ENCODE measurements around the gene ESPN.
A peak's percentile ranks its signal among the peaks of the same experiment; 100 is the strongest.

Gene ESPN

DNA sequence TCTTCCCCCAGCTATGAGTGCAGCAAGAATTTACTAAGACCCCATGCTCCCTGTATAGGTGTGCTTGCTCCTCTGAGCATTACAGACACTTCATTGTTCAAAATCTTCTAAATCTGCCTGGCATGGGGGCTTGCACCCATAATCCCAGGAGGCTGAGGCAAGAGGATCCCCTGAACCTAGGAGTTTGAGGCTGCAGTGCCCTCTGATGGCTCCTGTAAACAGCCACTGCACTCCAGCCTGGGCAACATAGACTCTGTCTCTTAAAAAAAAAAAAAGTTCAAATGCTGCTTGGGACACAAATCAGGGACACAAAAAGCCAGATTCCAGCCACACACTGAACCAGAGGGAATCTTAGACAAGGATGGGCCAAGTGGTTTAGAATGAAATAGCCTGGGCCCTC lies 27.6 kb upstream of the ESPN start:
- no peak overlapping the region for H3K27ac ChIP-seq
- TF ChIP-seq ZFX (IDR thresholded peaks at IDR 0.05; ENCODE audit: borderline replicate concordance) = no peak
- TF ChIP-seq, protein P1, sequence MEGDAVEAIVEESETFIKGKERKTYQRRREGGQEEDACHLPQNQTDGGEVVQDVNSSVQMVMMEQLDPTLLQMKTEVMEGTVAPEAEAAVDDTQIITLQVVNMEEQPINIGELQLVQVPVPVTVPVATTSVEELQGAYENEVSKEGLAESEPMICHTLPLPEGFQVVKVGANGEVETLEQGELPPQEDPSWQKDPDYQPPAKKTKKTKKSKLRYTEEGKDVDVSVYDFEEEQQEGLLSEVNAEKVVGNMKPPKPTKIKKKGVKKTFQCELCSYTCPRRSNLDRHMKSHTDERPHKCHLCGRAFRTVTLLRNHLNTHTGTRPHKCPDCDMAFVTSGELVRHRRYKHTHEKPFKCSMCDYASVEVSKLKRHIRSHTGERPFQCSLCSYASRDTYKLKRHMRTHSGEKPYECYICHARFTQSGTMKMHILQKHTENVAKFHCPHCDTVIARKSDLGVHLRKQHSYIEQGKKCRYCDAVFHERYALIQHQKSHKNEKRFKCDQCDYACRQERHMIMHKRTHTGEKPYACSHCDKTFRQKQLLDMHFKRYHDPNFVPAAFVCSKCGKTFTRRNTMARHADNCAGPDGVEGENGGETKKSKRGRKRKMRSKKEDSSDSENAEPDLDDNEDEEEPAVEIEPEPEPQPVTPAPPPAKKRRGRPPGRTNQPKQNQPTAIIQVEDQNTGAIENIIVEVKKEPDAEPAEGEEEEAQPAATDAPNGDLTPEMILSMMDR (IDR thresholded peaks at IDR 0.05) = peak; percentile 14; the same call in 1 of the 2 replicates

DNA sequence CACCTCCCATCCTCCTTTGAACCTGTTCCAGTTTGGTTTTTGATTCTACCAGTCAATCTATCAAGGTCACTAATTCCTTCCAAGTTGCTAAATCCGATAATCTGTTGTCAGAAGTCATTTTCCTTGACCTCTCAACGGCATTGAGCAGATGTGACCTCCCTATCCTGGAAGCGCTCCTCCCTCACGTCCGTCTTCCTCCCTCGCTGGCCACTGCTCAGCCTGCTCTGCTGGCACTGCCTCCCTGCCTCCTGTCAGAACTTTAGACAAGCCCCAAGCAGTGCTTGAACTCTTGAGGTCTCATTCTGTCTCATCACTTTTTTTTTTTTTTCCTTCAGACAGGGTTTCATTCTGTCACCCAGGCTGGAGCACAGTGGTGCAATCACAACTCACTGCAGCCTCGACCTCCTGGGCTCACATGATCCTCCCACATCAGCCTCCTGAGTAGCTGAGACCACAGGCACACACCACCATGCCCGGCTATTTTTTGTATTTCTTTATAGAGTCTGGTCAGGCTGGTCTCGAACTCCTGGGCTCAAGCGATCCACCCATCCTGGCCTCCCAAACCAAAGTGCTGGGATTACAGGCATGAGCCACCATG lies 26.6 kb upstream of the ESPN start:
- TF ChIP-seq, protein P1 (IDR thresholded peaks at IDR 0.05) = no peak
- TF ChIP-seq ZFX (IDR thresholded peaks at IDR 0.05; ENCODE audit: borderline replicate concordance) = no peak
- H3K27ac ChIP-seq = no peak overlapping the region

DNA sequence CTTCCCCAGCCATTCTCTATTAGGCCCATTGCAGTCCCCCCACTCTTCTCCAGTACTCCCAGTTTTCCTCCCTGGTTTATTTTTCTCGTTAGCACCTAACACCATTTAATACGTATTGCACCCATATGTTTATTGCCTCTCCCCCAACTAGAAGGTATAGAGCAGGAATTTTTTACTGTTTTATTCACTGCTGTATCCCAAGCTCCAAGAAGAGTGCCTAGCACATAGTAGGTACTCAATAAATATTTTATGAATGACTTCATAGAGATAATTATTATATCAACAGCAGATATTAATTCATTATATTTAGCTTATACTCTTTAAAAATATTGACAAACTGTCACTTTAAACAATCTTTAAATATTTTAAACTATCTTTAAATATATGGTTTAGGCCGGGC lies 25.3 kb upstream of the ESPN start:
- no peak for TF ChIP-seq ZFX (IDR thresholded peaks at IDR 0.05; ENCODE audit: borderline replicate concordance)
- TF ChIP-seq, protein P1 (IDR thresholded peaks at IDR 0.05) = no peak

DNA sequence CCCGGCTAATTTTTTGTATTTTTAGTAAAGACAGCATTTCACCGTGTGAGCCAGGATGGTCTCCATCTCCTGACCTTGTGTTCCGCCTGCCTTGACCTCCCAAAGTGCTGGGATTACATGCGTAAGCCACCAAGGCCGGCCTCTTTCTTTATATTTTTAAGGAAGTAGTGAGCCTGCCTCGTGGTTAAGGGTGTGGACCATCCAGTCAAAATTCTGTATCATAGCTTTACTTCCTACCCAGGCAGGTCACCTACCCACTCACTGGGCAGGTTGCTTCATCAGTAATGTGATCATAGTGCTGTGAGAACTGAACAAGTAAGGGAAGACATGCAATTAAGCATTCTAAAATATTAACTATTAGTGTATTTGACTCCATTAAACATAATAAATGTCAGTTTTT lies 22.9 kb upstream of the ESPN start:
- no peak overlapping the region for H3K27ac ChIP-seq
- TF ChIP-seq, protein P1 (IDR thresholded peaks at IDR 0.05) = no peak
- no peak for TF ChIP-seq ZFX (IDR thresholded peaks at IDR 0.05; ENCODE audit: borderline replicate concordance)

More for the DNA sequence above, 25.3 kb upstream of the ESPN start:
- no peak overlapping the region for H3K27ac ChIP-seq

DNA sequence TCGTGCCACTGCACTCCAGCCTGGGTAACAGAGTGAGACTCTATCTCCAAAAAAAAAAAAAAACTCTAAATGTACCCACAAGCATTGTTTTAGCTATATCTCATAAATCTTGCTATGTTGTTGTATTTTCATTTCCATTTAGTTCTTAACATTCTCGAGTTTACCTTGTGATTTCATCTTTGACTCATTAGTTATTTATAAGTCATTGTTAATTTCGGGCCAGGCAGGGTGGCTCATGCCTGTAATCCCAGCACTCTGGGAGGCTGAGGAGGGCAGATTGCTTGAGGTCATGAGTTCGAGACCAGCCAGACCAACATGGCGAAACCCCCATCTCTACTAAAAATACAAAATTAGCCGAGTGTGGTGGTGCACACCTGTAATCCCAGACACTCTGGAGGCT lies 16.6 kb upstream of the ESPN start:
- TF ChIP-seq, protein P1 (IDR thresholded peaks at IDR 0.05) = no peak
- no peak overlapping the region for H3K27ac ChIP-seq

DNA sequence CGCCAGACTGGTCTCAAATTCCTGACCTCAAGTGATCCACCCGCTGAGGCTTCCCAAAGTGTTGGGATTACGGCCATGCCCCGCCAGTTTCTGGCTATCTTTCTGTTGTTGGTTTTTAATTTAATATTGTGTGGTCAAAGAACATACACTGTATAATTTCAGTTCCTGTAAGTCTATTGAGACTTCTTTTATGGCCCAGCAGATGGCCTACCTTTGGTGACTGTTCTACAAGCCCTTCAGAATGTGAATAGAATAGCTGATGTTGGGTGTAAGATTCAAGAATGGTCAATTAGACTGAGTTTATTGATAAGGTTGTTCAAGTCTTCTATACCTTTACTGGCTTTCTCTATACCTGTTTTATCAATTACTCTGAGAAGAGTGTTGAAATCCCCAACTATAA lies 15.5 kb upstream of the ESPN start:
- TF ChIP-seq, protein P1 (IDR thresholded peaks at IDR 0.05) = no peak
- TF ChIP-seq ZFX (IDR thresholded peaks at IDR 0.05; ENCODE audit: borderline replicate concordance) = no peak
- H3K27ac ChIP-seq = no peak overlapping the region

DNA sequence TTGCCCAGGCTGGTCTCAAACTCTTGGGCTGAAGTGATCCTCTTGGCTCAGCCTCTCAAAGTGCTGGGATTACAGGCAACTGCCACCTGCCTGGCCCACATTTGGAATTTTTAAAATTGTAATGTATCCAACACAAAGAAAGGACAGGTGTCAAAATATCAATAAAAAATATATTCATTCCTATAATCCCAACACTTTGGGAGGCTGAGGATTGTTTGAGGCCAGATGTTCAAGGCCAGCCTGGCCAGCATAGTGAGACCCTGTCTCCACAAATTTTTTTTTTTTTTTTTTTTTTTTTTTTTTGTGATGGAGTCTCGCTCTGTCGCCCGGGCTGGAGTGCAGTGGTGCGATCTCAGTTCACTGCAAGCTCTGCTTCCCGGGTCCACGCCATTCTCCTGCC lies 14.8 kb upstream of the ESPN start:
- TF ChIP-seq, protein P1 (IDR thresholded peaks at IDR 0.05) = no peak
- no peak for TF ChIP-seq ZFX (IDR thresholded peaks at IDR 0.05; ENCODE audit: borderline replicate concordance)
- H3K27ac ChIP-seq = no peak overlapping the region

All from 22Rv1 (cell line).